GM18858 (cell line): ENCODE results near the gene RAB8A.

Source experiments
- ATAC-seq: cut with Tn5 transposase; IDR thresholded peaks from one replicate; pipeline ENCODE4 v1.9.1; 2021; ENCODE audit not compliant: unreplicated experiment

Gene RAB8A

GRCh38 chr19:16111160-16111908, at the start of gene RAB8A:
Gene RAB8A (plus strand): TSS chr19:16111889. CDS start chr19:16111902, 13 bp downstream.
- peak; percentile 62 for ATAC-seq

GRCh38 chr19:16061943-16062342, 49.7 kb upstream of the RAB8A start:
- ATAC-seq = no peak

- ATAC-seq = no peak
Observed at GRCh38 chr19:16062789-16063188, 48.9 kb upstream of the RAB8A start.

- no peak for ATAC-seq
Observed at GRCh38 chr19:16064209-16064889, 47.3 kb upstream of the RAB8A start.

GRCh38 chr19:16066611-16067104, 45.0 kb upstream of the RAB8A start:
- ATAC-seq = no peak

- no peak for ATAC-seq
Observed at GRCh38 chr19:16067205-16067938, 44.3 kb upstream of the RAB8A start.

- ATAC-seq = no peak
Observed at GRCh38 chr19:16068696-16069259, 42.9 kb upstream of the RAB8A start.

GRCh38 chr19:16069813-16070365, 41.8 kb upstream of the RAB8A start:
- ATAC-seq = no peak

GRCh38 chr19:16070366-16070990, 41.2 kb upstream of the RAB8A start:
- no peak for ATAC-seq

GRCh38 chr19:16071072-16071691, 40.5 kb upstream of the RAB8A start:
- ATAC-seq = no peak

- ATAC-seq = no peak
Observed at GRCh38 chr19:16073481-16073880, 38.2 kb upstream of the RAB8A start.

GRCh38 chr19:16073988-16074387, 37.7 kb upstream of the RAB8A start:
- ATAC-seq = no peak

GRCh38 chr19:16074488-16075365, 37.0 kb upstream of the RAB8A start:
- ATAC-seq = no peak

GRCh38 chr19:16075430-16076153, 36.1 kb upstream of the RAB8A start:
- ATAC-seq = no peak

GRCh38 chr19:16076154-16076957, 35.3 kb upstream of the RAB8A start, which contains the start of gene TPM4:
Gene TPM4 (plus strand): TSS chr19:16076495. CDS start chr19:16076566, 71 bp downstream.
- peak; percentile 39 for ATAC-seq

- no peak for ATAC-seq
Observed at GRCh38 chr19:16076958-16077611, 34.6 kb upstream of the RAB8A start.
